DMS53 treated with DMSO at 0.1 percent for 48 hours (cell line): Measurements from ENCODE around the gene HOXA4.

Source experiments
- DNase-seq: peaks from one replicate; lab custom pipeline; 2025; ENCODE audit not compliant: unreplicated experiment; lab: John Stamatoyannopoulos, UW

The HOXA4 gene

DNA sequence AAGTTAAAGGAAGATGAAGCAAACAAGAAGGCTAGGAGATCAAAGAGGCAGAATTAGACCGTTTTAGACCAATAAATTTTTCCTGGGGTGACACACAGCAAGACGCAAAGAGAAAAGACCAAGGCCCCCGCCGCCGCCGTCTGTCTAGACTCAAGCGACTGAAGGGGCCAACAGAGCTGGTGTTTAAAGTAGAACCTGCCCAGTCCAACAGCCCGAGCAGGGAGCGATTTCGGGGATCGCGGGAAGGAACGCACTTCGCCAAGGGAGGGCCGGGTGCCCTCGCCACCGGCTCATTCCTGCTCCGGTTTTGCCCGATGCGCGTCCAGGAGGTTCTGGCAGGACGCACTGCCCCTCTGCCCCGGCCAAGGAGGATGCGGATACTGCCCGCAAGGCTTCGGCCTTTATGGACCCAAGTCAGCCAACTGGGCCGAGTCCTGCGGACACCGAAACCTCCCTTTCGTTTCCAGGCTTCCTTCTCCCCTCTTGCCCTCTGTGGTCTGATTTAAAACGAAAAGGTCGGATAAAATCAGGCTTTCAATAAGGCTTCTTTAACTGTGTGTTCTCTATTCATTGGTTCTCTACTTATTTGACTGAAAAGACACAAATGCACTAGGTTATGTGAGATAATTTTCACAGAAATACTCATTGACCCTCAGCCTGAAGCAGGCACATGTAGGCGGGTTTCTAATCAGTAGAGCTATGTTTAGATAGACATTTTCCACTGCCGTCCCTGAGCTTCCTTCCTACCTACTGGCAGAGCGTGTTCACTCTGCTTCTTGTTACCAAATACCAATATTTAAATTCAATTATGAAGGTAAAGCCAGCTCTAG is 28.1 kb upstream of the HOXA4 start:
- DNase-seq = no peak

DNA sequence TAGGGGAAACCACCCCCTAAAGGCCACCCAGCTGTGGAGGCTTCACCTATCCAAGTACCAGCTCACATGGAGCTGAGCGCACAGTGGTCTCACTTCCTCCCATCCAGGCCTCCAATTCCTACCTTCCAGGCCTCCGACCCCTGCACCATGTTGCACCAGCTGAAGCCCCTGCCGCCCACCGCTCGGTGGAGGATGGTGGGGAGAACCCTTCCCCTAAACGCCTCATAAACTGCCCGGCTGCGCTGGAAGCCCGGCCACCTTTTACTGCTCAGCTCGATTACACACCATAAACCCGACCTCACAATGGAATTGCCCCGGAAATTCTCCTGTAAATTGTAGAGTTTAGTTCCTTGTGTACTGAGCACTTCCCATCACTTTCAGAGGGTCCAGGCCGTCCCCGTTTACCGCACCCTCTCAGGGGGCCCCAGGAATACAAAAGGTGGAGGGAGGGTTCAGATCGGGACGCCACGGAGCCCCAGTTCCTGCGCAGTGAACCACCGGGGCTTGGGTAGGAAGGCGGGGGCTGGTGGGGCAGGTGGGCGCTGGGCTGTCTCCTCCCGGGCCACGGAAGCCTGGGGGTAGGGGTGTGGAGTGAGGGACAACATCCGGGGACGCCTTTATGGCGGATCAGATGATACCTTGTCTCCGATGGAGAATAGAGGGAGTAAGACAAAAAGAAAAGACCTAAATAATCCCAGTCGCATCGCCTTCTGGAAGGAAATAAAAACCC is 27.3 kb upstream of the HOXA4 start:
- DNase-seq = no peak

DNA sequence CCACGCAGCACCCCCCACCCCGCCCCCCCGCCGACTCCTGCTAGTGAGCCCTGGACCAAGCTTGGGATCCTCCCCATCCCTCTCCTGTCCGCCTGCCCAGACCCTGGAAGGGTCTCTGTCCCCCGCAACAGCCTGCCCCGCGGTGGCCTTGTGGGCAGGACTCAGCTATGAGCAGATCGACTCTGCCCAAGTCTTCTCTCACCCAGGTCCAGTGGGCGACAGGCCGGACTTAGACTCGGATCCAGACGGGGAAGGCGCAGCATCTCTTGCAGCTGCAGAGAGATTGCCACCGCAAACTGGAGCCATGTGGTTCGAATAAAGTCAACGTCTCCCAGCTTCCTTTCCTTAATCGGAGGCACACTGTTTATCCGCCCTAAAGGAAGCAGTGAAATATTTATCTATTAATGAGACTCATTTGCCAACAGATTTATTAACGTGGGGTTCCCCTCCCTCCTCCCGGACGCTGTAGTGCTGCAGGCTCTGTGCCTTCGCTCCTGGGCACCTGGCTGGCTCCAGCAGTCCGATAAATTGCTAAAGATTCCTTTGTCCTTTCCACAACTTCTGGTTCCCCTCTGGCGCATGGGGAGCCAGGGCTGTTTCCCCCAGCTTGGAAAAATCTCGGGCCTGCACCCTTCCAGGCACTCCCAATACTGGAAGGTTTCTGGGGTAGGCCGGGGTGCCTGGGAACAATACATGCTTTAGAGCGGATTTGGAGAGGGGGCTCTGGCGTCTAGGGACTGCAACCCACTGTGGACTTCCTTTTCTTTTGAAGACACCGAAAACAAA is 26.6 kb upstream of the HOXA4 start:
- DNase-seq = no peak

DNA sequence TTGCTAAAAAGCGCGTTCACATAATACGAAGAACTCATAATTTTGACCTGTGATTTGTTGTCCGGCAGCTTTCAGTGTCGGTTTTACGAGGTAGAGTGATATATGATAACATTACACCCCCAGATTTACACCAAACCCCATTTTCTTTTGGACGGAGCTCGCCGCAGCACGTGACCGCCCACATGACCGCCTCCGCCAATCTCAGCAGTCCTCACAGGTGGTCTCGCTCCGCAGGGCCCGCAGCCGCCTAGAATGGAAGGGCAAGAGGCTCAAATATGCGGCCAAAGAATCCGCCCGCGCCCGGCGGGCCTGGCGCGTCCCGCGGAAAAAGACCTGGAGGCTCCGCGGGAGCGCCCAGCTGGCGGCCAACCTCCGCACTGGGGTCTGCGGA is 25.9 kb upstream of the HOXA4 start, which contains the start of gene HOXA7:
Gene HOXA7, minus strand, starts transcription at position 168 of the 391 bp plus-strand sequence. Its CDS starts 130 bp downstream, at position 38.
- no peak for DNase-seq

DNA sequence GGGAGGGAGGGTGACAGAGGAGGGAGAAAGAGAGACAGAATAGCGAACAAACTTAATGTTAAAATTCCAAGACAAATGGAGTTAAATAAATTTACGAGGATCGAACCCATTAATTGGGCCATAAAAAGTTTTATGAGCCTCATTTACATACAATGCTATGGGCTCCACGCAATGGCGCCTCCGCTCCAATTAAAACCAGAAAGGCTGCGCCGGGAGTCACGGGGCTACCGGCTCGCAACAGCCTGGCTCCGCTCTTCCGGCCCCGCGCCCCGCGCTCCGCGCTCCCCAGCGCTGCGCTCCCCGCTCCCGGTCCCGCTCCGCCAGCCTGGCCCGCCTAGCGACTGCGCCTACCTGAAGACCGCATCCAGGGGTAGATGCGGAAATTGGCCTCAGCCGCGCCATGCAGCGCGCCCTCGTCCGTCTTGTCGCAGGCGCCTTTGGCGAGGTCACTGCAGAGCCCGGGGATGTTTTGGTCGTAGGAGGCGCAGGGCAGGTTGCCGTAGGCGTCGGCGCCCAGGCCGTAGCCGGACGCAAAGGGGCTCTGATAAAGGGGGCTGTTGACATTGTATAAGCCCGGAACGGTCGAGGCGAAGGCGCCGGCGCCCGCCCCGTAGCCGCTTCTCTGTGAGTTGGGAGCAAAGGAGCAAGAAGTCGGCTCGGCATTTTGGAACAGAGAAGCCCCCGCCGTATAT is 25.4 kb upstream of the HOXA4 start:
- no peak for DNase-seq

DNA sequence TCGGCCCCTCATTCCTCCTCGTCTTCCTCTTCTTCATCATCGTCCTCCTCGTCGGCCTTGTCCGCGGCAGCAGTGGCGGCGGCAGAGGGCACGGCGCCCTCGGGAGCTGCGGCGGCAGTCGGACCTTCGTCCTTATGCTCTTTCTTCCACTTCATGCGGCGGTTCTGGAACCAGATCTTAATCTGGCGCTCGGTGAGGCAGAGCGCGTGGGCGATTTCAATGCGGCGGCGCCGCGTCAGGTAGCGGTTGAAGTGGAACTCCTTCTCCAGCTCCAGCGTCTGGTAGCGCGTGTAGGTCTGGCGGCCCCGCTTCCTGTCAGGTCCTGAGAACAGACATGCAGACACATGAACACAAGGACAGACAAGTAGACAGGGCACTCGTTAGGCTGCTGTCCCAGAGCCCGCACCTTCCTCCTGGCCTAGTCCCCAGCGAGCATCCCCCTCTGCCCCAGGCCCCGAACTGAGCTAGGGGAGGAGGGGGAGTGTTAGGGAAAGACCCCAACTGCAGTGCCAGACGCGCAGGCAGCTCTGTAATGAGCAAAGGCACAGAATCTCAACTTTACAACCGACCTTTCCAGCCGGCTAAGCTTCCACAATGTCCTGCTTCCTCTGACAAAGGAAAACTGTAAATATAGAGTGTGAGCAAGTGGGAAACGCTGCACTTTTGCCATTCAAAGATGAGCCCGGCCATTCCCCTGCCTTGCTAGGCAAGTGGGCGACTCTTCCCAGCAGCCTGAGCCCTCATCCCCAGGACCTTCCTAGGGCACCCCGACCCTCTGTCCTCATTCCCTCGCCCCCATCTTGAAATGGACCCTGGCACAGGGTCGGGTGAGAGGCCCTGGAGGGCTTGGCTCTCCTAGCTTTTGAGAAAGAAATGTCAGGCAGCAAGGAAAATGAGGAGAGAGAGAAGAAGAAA is 24.6 kb upstream of the HOXA4 start:
- peak; percentile 34 for DNase-seq

DNA sequence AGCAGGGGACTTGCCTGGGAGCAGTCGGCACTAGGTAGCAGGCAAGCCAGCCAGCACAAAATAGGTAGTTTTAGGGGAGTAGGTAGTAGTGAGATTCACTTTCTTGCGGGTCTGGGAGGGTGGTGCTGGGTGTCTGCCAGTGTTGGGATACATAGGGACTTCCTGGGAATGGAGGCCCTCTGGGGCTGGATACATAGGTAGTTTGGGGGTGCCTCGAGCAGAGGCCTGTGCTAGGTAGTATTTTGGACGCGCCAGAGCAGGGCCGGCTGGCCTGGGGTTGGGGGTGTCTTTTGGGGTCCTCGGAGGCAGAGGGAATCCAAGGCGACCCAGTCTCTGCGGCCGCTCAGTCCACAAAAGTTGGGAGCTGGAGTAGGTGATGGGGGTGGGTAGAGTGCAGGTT is 23.8 kb upstream of the HOXA4 start:
- DNase-seq = no peak

DNA sequence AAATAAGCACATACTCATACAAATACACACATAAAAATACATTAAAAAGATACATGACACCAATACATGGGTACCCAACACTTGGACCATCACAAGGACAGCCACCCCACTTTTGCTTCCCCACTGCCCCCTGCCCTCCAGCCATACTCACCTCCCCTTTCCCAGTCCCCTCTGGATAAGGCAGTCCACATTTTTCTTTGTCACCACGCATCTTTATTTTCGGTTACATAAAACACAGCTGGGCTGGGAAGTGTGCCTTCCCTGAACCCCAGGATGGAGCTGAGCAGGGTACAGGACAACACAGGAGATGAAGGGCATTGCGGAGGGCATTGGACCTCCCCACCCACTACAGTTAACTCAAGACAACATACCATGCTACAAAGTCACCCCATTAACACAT is 23.0 kb upstream of the HOXA4 start:
- no peak for DNase-seq

DNA sequence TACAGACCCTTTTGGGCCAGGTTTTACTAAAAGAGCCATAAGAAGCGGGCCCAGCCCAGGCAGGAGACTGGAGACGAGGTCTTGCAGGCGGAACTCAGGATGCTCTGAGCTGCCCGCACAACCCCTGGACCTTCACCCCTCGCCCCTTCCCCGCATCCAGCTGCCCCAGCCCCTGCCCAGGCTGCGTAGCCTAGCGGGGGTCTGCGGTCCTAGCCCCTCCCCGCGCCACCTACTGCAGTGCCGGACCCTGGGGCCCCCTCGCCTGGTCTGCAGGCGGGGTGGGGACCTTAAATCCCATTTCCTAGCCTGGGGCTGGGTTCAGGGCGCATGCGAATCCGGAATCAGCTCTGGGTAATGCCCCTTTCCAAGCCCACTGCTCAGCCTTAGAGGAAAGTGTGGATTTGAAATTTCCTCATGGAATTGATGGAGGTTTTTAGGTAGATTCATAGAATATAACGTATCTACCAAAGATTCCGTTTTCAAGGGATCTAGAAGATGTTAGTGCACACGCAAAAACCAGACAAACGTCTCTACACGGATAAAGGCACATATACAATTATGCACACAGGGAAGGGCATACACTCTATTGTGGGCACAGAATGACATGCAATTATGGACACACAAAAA is 22.4 kb upstream of the HOXA4 start:
- no peak for DNase-seq

DNA sequence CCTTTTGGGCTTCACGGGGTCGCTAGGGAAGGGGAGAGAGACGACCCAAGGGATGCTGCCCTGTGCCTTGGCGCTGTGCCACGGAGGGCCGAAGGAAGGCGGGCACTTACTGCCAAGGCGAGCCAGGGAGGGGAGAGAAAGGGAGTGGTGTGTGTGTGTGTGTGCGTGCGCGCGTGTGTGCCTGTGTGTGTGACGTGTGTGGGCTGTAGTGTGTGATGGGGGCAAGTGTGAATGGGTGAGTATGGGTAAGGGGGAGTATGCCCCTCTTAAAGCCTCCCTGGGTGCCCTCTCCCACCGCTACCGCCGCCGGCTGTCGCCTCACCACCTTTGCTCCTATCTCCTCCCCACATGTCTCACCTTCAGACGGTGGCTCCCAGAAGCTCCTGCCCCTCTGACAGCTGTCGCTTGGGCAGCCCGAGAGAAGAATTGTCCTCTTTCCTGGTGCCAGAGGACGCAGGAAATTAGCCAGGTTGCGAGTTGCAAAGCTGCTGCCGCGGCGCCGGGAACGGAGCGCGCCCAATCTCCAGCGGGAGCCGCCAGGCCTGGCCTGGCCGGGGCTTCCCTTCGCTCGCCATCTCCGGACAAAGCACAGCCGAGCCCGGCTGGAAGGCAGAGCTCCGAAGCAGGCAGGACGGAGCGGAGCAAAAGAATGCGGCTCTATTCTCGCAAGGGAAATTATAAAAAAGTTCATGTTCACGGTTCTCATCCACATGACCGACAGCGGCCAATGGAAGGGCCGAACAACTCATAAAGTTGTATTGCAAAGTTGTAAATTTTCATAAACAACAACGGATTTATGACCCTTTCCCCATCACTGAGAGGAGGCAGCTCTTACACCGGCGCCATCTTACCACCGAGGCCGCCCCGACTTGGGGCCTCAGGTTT is 21.6 kb upstream of the HOXA4 start, which contains the start of gene HOXA3:
Gene HOXA3, minus strand, starts transcription at position 653 of the 885 bp plus-strand sequence. CDS start 41,943 bp downstream, outside the sequence.
- peak; percentile 57 for DNase-seq

DNA sequence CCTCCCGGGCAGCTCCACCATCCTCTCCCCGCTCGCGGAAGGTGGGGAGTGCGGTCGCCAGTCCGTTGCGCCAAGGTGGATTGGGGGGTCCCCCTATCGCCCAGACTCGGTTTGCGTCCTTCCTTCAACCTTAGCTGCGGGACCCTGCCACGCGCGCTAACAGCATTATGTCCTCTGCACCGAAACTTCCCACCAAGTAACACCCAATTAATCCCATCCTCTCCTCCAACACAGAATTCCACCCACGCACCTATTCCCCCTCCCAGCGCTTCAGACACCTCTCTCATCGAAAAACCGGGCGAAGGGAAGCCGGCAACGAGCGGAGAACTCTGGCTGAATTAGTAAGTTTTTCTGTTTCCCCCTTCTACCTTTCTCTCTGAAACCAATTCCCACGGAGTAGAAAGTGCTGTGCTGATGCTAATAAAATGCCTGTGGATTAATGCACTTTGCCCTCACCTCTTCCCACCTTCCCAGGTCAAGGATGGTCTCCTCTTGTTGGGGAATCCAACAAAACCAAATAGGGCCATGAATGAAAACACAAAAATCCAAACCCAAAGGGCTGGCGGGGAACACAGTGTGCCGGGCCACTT is 20.9 kb upstream of the HOXA4 start:
- no peak for DNase-seq

DNA sequence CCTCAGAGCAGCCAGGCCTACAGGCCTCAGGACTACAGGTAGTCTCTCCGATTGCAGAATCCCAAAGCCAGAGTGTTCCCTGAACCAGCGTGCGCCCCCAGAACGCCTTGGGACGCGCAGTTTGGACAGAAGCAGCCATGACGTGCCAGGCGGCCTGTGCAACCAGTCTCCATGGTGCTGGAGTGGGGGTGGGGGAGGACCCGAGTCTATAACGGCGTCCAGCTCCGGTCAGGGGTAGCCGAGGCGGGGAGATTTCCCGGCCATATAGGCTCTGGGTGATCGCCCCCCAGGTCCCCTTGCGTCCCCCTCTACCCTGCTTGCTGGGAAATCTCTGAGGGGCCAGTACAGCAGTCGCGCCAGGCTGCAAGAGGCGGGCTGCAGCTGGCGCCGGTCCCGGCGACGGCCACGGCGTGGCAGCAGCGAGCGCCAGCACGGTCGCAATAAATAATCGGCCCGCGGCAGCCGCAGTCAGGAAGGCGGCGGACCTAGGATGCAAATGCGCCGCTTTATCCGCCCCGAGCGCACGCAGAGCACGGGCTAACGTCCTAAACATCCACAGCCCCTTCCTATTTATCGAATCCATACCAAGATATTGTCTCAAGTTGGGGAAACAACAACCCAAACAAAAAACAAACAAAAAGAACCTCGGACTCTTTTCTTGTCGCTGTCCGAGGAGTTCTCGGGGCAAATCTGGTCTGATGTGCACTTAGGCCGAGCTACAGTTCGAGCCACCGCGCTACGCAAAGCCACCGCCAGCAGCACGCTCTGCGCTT is 20.2 kb upstream of the HOXA4 start:
- DNase-seq = peak; percentile 90

DNA sequence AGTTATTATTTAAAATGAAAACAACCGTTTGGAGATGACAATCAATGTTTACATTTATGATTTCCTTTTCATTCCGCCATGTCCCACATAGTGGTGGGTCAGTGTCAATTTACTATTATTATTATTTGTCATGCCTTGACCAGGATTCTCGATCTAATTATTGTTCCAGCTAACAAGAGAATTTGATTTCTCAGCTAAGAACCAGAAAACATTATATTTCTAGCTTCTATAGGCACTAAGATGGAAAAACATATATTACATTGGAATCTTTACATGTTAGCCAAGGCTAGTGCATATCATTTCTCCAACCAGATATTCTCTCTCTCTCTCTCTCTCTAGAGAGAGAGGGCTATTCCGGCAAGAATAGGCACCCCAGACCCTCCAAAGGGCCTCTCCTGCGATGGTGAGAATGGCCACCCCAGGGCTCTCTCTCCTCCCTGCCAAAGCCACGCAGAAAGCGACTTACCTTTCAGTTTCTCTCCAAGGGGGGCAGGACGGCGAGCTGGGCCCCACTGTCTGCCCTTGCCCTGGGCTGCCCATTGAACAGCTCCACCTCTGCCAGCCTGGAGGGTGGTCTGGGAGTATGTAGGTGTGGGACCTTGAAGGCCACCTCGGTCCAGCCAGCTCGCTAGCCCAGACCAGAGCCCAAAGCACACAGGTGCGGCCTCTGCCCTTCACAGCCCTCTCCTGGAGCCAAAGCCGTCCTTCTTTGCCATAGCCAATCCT is 19.4 kb upstream of the HOXA4 start:
- no peak for DNase-seq

DNA sequence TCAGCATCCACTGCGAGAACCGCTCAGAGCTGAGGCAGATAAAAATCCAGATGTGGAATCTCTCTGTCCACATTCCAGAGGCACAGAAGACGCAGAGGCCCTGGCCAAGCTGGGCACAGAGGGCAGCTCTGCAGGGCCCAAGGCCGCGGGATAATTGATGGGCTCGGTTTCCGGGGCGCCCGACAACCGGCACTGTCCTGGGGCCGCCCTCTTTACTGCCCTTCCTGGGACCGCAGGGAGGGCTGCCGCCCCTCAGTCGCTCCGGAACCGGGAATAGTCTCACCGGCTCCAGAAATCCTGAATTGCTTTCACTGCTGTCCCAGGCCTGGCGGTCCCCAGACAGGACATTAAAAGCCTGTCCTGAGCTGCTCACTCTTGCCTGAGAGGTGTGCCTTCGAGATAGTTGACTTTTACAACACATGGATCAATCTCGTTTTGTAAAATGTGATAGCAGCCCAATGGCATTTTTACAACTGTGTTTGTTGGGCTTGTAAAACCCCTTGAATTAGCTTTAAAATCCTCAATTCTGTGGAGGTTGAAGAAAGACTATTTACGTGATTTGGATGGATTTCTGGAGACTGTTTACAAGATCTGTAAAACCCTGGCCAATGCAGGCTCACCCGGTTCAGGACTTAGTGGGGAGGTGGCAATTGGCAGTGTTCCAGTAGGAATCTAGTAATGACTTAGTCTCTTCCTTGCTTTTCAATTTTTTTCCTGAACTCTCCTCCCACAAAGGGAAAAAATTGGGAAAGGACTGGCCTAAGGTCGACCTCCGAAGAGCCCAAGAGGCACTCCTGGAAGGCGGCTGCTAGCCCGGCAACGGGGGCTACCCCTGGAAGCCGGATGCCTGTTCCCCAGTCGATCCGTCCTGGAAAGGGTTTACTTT is 18.4 kb upstream of the HOXA4 start:
- DNase-seq = no peak

DNA sequence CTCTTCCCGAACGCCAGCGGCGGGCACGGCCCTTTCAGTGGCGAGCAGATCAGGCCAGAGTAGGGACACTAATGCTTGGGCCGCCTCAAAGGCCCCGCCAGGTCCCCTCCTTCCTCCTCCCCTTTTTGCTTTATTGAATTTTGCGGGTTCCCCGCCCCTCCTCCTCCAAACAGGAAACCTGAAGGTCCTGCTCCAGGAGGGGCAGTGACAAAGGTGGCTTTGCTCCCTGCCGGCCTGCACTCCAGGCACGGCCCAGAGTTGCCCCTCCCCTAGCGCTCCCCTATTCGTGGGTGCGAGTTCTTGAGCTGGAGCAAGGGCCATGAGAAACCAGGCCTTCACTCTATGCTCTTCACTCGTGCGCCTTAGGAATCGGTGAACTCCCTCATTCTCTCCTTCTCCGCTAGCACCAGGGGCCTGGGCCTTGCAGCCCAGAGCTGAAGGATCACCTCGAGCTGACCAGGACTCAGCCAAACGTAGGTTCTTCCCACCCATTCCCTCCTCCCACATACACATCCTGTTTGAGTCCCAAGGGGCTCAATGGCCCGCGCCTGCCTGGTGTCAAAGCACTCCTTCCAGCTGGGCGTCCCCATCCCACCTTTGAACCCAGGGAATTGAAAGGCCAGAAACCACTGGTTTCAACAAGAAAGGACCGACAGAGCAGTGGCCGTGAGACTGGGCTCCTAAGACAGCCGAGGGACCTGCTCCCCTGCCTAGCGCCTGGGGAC is 17.6 kb upstream of the HOXA4 start:
- DNase-seq = no peak
